ENCODE measurements around the gene IMMP2L. TPM values are rescaled to one million over a fixed set of nuclear protein-coding genes. Genes with fewer than 3 reads are reported as not detected.

Gene IMMP2L
- total and polyA plus RNA-seq, 2 of the 4 experiments (the other 2 are of a cell fraction): 5.8 to 9.3 TPM

- H4K20me1 ChIP-seq (ENCODE audit: insufficient read depth, low read length): no peaks in the 10 kb centered on the region
- H2AK9ac ChIP-seq (replicated peaks; ENCODE audit: low read depth, low read length, poor library complexity): no peak overlapping the region
- no peak overlapping the region for H3K9ac ChIP-seq (ENCODE audit: low read depth, low read length)
- no peak overlapping the region for H2BK120ac ChIP-seq (ENCODE audit: low read depth, low read length)
- no peak overlapping the region for H2AFZ ChIP-seq (replicated peaks; ENCODE audit: low read length, poor library complexity)
- intact Hi-C loops (cut with micrococcal nuclease) (no loop called here), in situ Hi-C loops (cut with MboI; ENCODE audit: low sequenced_read_pairs) (no loop called here), dilution Hi-C loops (cut with HindIII; ENCODE audit: low sequenced_read_pairs, unreplicated experiment) (no loop called here)
- no peak overlapping the region for H3K4ac ChIP-seq (ENCODE audit: low read depth, low read length)
- POLR2A ChIA-PET (ENCODE audit: unreplicated experiment): no interaction called here
- ATAC-seq (ENCODE audit: low read depth): no peak
- H3K36me3 ChIP-seq (ENCODE audit: control insufficient read depth, insufficient read depth, low read length): no peaks in the 10 kb centered on the region
- TF ChIP-seq USF2 (IDR thresholded peaks at IDR 0.05; ENCODE audit: low read depth, low read length): no peak
- no peak for TF ChIP-seq MXI1 (IDR thresholded peaks at IDR 0.05; ENCODE audit: borderline replicate concordance, low read depth, low read length)
- TF ChIP-seq, protein P1, sequence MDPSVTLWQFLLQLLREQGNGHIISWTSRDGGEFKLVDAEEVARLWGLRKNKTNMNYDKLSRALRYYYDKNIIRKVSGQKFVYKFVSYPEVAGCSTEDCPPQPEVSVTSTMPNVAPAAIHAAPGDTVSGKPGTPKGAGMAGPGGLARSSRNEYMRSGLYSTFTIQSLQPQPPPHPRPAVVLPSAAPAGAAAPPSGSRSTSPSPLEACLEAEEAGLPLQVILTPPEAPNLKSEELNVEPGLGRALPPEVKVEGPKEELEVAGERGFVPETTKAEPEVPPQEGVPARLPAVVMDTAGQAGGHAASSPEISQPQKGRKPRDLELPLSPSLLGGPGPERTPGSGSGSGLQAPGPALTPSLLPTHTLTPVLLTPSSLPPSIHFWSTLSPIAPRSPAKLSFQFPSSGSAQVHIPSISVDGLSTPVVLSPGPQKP (IDR thresholded peaks at IDR 0.05; ENCODE audit: borderline replicate concordance, low read depth, low read length): no peak
- TF ChIP-seq POLR2A (IDR thresholded peaks at IDR 0.05; ENCODE audit: low read depth, low read length): no peak
- no peak for TF ChIP-seq SMC3 (IDR thresholded peaks at IDR 0.05; ENCODE audit: low read depth, low read length)
- TF ChIP-seq RAD21 (IDR thresholded peaks at IDR 0.05; ENCODE audit: low read length): no peak
- TF ChIP-seq RFX5 (IDR thresholded peaks at IDR 0.05; ENCODE audit: low read depth, low read length): no peak
- no peak overlapping the region for H4K5ac ChIP-seq (ENCODE audit: low read depth, low read length)
- H3K14ac ChIP-seq (replicated peaks; ENCODE audit: low read depth, low read length): no peak overlapping the region
- no peak overlapping the region for H2AK5ac ChIP-seq (ENCODE audit: low read depth, low read length)
- no peaks in the 10 kb centered on the region; the same call in 1 of the 2 replicates for H3K4me1 ChIP-seq (ENCODE audit: control insufficient read depth, insufficient read depth, low read length)
- no peak overlapping the region for H3K4me3 ChIP-seq (ENCODE audit: insufficient read depth, low read depth, low read length)
- H4K8ac ChIP-seq (ENCODE audit: low read depth in 2 of 2, low read length in 2 of 2): no peak overlapping the region
- DNase-seq: no peak
- H3K27ac ChIP-seq (ENCODE audit: insufficient read depth, low read length): no peak overlapping the region
- H2BK5ac ChIP-seq (ENCODE audit: low read depth, low read length, poor library complexity, severe bottlenecking): no peak overlapping the region
- H3K23ac ChIP-seq (ENCODE audit: low read depth, low read length): no peak overlapping the region
- no TSS peak for BruUV-seq (replicated peaks)
- H3K27me3 ChIP-seq (ENCODE audit: control insufficient read depth, insufficient read depth, low read length): no peaks in the 10 kb centered on the region
- no peaks in the 10 kb centered on the region for H3K79me1 ChIP-seq (ENCODE audit: low read depth in 1 of 2, low read length in 2 of 2)
- no peaks in the 10 kb centered on the region for H3K9me1 ChIP-seq (ENCODE audit: insufficient read depth, low read length)
- H3K18ac ChIP-seq (ENCODE audit: low read depth, low read length): no peak overlapping the region
- WGBS, 2 experiments (ENCODE audit: extremely low coverage in 2 of 2, insufficient read length in 1 of 2): no CpG with 5 or more reads among the region's 2 CpGs
- no peak overlapping the region for H2BK20ac ChIP-seq (ENCODE audit: low read depth, low read length)
- no peak overlapping the region for H4K91ac ChIP-seq (ENCODE audit: insufficient read depth, low read depth, low read length)
- H3K9me3 ChIP-seq (ENCODE audit: control insufficient read depth, insufficient read depth, low read length): no peaks in the 10 kb centered on the region
- no peak overlapping the region for H3K56ac ChIP-seq (ENCODE audit: extremely low read depth, insufficient read depth, low read length)
- no peak overlapping the region for H2BK15ac ChIP-seq (ENCODE audit: low read depth, low read length)
- H3K4me2 ChIP-seq (ENCODE audit: low read depth, low read length): no peak overlapping the region
- CTCF ChIA-PET: no interaction called here
Measured at GRCh38 chr7:111495173-111495810, 67.0 kb downstream of the IMMP2L start.
